MM.1S (cell line): Measurements from ENCODE around the gene GP9.

ENCODE experiments used
- DNase-seq: peaks from one replicate; pipeline ENCODE4 v3.0.0-alpha.2; 2015
- H2AFZ ChIP-seq: fragments of 300-600 bp; sonication (generic); 2 replicates; pipeline ENCODE4 v1.6.0; 2016; ENCODE audit warnings: antibody characterized with exemption, low read length
- H3F3A ChIP-seq: fragments of 300-600 bp; sonication (generic); 2 replicates; pipeline ENCODE4 v1.6.1; 2016; ENCODE audit warnings: mild to moderate bottlenecking, antibody characterized with exemption, low read length, moderate library complexity, mixed read lengths; ENCODE audit not compliant: insufficient read depth
- H3K27ac ChIP-seq: fragments of 300-600 bp; sonication (generic); 2 replicates; pipeline ENCODE4 v1.5.1; 2016; ENCODE audit warnings: mild to moderate bottlenecking, low read length
- H3K27me3 ChIP-seq: fragments of 300-600 bp; sonication (generic); replicated peaks from 2 replicates; pipeline ENCODE4 v1.6.0; 2016; ENCODE audit warnings: low read length; ENCODE audit not compliant: insufficient read depth
- H3K36me3 ChIP-seq: fragments of 300-600 bp; sonication (generic); replicated peaks from 2 replicates; pipeline ENCODE4 v1.6.1; 2016; ENCODE audit warnings: mild to moderate bottlenecking, low read length, mixed read lengths; ENCODE audit not compliant: insufficient read depth
- H3K4me1 ChIP-seq: fragments of 300-600 bp; sonication (generic); 2 replicates; pipeline ENCODE4 v1.6.1; 2016; ENCODE audit warnings: low read length, mixed read lengths
- H3K4me2 ChIP-seq: fragments of 300-600 bp; sonication (generic); 2 replicates; pipeline ENCODE4 v1.6.0; 2016; ENCODE audit warnings: low read depth, low read length
- H3K4me3 ChIP-seq: fragments of 300-600 bp; sonication (generic); 2 replicates; pipeline ENCODE4 v1.5.1; 2016; ENCODE audit warnings: low read length, mixed read lengths
- H3K79me2 ChIP-seq: fragments of 300-600 bp; sonication (generic); 2 replicates; pipeline ENCODE4 v1.6.1; 2016; ENCODE audit warnings: mixed run types, low read length, mixed read lengths
- H3K9ac ChIP-seq: fragments of 300-600 bp; sonication (generic); 2 replicates; pipeline ENCODE4 v1.6.1; 2016; ENCODE audit warnings: low read length, mixed read lengths
- H3K9me2 ChIP-seq: fragments of 300-600 bp; sonication (generic); replicated peaks from 2 replicates; pipeline ENCODE4 v1.6.1; 2016; ENCODE audit warnings: mild to moderate bottlenecking, low read length, mixed read lengths; ENCODE audit not compliant: insufficient read depth
- H3K9me3 ChIP-seq: fragments of 300-600 bp; sonication (generic); replicated peaks from 2 replicates; pipeline ENCODE4 v1.6.1; 2016; ENCODE audit warnings: mild to moderate bottlenecking, low read length, mixed read lengths; ENCODE audit not compliant: insufficient read depth
- H4K20me1 ChIP-seq: fragments of 300-600 bp; sonication (generic); 2 replicates; pipeline ENCODE4 v1.6.1; 2016; ENCODE audit warnings: mild to moderate bottlenecking, low read length, moderate library complexity, mixed read lengths; ENCODE audit not compliant: insufficient read depth
- EZH2 ChIP-seq: fragments of 300-600 bp; sonication (generic); optimal IDR thresholded peaks from 2 replicates; pipeline ENCODE3; 2017; ENCODE audit warnings: low read depth, mild to moderate bottlenecking, antibody characterized with exemption, low read length, mixed read lengths
- EZH2phosphoT487 ChIP-seq: fragments of 300-600 bp; sonication (generic); IDR thresholded peaks from 2 replicates; pipeline ENCODE4 v1.6.1; 2018; ENCODE audit warnings: antibody characterized with exemption, low read length
- TF ChIP-seq, protein P1 (sequence below): fragments of 300-600 bp; sonication (generic); IDR thresholded peaks from 2 replicates; pipeline ENCODE4 v1.5.1; 2016; ENCODE audit warnings: antibody characterized with exemption, low read length, mixed read lengths

Gene GP9

GRCh38 chr3:129104051-129104450, 43.5 kb downstream of the GP9 start:
- Histone ChIP-seq H3K4me2 (peak overlapping the region; percentile 77), H3K79me2 (peaks cover 84% of the 10 kb centered on the region), H3K9ac (peak overlapping the region; percentile 69), H3F3A (peaks cover 39% of the 10 kb centered on the region), H3K36me3 (no peaks in the 10 kb centered on the region; the same call in 1 of the 2 replicates), H3K9me2 (no peaks in the 10 kb centered on the region), H3K27me3 (no peaks in the 10 kb centered on the region), H3K27ac (peak overlapping the region; percentile 93), H3K4me3 (peak overlapping the region; percentile 31; the same call in 1 of the 2 replicates), H3K9me3 (no peaks in the 10 kb centered on the region), H2AFZ (no peak overlapping the region), H3K4me1 (peaks cover 61% of the 10 kb centered on the region), H4K20me1 (no peaks in the 10 kb centered on the region)
- no peak for TF ChIP-seq EZH2
- TF ChIP-seq EZH2phosphoT487, result no peak
- DNase-seq, result peak; percentile 96

DNA sequence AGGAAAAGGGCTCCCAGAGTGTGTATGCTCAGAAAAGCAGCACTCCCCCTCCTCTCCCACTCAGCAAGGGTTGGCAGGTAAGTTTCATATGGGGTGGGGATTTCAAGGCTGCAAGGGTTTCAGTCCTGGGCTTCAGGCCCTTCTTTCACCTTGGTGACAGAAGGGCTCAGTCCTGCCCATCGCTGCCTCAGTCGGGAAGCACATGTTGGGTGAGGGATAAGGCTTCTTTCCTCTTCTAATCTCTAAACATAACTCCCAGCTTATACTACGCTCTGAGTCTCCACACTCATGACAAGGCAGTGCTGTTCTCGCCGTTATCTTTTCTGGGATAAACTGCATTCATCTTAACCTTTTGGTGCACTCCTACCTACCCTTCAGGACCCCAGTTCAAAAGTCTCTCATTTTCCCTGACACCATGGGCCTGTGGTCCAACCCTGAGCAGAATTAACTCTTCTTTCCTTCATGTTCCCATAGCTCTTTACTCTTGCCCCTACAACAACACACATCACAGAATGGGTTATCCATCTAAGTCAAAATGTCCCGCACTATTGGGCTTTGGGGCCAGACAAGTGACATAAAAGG, 44.0 kb downstream of the GP9 start:
- H4K20me1 ChIP-seq, result no peaks in the 10 kb centered on the region

GRCh38 chr3:129105862-129106261, 45.3 kb downstream of the GP9 start:
- no peak for TF ChIP-seq EZH2phosphoT487
- TF ChIP-seq EZH2, result no peak
- TF ChIP-seq, protein P1, sequence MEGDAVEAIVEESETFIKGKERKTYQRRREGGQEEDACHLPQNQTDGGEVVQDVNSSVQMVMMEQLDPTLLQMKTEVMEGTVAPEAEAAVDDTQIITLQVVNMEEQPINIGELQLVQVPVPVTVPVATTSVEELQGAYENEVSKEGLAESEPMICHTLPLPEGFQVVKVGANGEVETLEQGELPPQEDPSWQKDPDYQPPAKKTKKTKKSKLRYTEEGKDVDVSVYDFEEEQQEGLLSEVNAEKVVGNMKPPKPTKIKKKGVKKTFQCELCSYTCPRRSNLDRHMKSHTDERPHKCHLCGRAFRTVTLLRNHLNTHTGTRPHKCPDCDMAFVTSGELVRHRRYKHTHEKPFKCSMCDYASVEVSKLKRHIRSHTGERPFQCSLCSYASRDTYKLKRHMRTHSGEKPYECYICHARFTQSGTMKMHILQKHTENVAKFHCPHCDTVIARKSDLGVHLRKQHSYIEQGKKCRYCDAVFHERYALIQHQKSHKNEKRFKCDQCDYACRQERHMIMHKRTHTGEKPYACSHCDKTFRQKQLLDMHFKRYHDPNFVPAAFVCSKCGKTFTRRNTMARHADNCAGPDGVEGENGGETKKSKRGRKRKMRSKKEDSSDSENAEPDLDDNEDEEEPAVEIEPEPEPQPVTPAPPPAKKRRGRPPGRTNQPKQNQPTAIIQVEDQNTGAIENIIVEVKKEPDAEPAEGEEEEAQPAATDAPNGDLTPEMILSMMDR, result no peak
- no peak overlapping the region for H3K4me3 ChIP-seq
- peak overlapping the region; percentile 77; the same call in 1 of the 2 replicates for H3K4me2 ChIP-seq
- peak overlapping the region; percentile 93 for H3K27ac ChIP-seq
- DNase-seq, result no peak
- H3K27me3 ChIP-seq, result no peaks in the 10 kb centered on the region
- H3K9me2 ChIP-seq, result no peaks in the 10 kb centered on the region
- H3K9me3 ChIP-seq, result no peaks in the 10 kb centered on the region
- H3K4me1 ChIP-seq, result peaks cover 61% of the 10 kb centered on the region
- H4K20me1 ChIP-seq, result no peaks in the 10 kb centered on the region
- peaks cover 39% of the 10 kb centered on the region for H3F3A ChIP-seq
- H3K9ac ChIP-seq, result peak overlapping the region; percentile 35
- no peak overlapping the region for H2AFZ ChIP-seq
- H3K79me2 ChIP-seq, result peaks cover 82% of the 10 kb centered on the region
- H3K36me3 ChIP-seq, result no peaks in the 10 kb centered on the region; the same call in 1 of the 2 replicates

More for the DNA sequence above, 44.0 kb downstream of the GP9 start:
- H3K27me3 ChIP-seq, result no peaks in the 10 kb centered on the region
- peak overlapping the region; percentile 69 for H3K9ac ChIP-seq
- H3K4me1 ChIP-seq, result peaks cover 61% of the 10 kb centered on the region
- peak; percentile 78 for DNase-seq
- no peak overlapping the region for H2AFZ ChIP-seq
- peaks cover 39% of the 10 kb centered on the region for H3F3A ChIP-seq
- no peaks in the 10 kb centered on the region for H3K9me3 ChIP-seq
- no peaks in the 10 kb centered on the region for H3K9me2 ChIP-seq
- TF ChIP-seq, protein P1, result no peak
- TF ChIP-seq EZH2phosphoT487 (no peak), EZH2 (no peak)
- peak overlapping the region; percentile 31 for H3K4me3 ChIP-seq
- no peaks in the 10 kb centered on the region; the same call in 1 of the 2 replicates for H3K36me3 ChIP-seq
- peak overlapping the region; percentile 77 for H3K4me2 ChIP-seq
- peak overlapping the region; percentile 93 for H3K27ac ChIP-seq
- H3K79me2 ChIP-seq, result peaks cover 82% of the 10 kb centered on the region

DNA sequence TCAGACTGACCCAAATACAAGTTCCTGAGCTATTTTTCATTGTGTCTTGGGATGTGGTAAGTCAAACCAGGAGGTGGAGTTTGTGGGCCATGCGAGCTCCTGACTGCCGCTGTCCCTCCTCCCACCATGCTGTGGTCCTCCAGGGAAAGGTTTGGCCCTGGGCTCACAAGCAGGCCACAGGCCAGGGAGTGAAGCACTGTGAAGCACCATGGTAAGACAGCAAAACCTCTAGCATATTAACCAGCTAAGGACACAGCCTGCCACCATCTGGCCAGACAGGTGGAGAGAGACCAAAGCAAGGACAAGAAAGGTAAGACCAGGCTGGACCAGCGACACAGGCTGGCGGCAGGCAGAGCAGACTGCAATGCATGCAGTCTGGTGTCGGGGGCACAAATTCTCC, 45.7 kb downstream of the GP9 start:
- Histone ChIP-seq H3K4me3 (no peak overlapping the region), H3K4me1 (peaks cover 61% of the 10 kb centered on the region), H3K27ac (peak overlapping the region; percentile 93), H3K27me3 (no peaks in the 10 kb centered on the region), H3K9ac (peak overlapping the region; percentile 35), H3K36me3 (no peaks in the 10 kb centered on the region; the same call in 1 of the 2 replicates), H2AFZ (no peak overlapping the region), H3K9me2 (no peaks in the 10 kb centered on the region), H3K9me3 (no peaks in the 10 kb centered on the region), H3K79me2 (peaks cover 82% of the 10 kb centered on the region), H3K4me2 (peak overlapping the region; percentile 77; the same call in 1 of the 2 replicates), H3F3A (peaks cover 39% of the 10 kb centered on the region), H4K20me1 (no peaks in the 10 kb centered on the region)
- TF ChIP-seq, protein P1, result peak; percentile 62
- TF ChIP-seq EZH2 (no peak), EZH2phosphoT487 (no peak)
- DNase-seq, result peak; percentile 74
